H9 (cell line): ENCODE results near the gene SWT1. TPM values are rescaled to one million over a fixed set of nuclear protein-coding genes. Genes with fewer than 3 reads are reported as not detected.

Experiments
- DNase-seq: peaks from one replicate; pipeline ENCODE4 v3.0.0-alpha.2; 2017
- H2AFZ ChIP-seq: one replicate; pipeline ENCODE4 v1.6.1; 2013; ENCODE audit warnings: mild to moderate bottlenecking, low read length, control low read depth, moderate library complexity
- H2AK5ac ChIP-seq: 2 replicates; pipeline ENCODE4 v1.6.1; 2013; ENCODE audit warnings: low read length, control low read depth, mixed read lengths; ENCODE audit not compliant: insufficient read length
- H2BK120ac ChIP-seq: one replicate; pipeline ENCODE4 v1.6.1; 2013; ENCODE audit warnings: low read depth, mild to moderate bottlenecking, low read length, control low read depth, inconsistent platforms; ENCODE audit not compliant: poor library complexity, severe bottlenecking
- H2BK12ac ChIP-seq: 2 replicates; pipeline ENCODE4 v1.6.1; 2013; ENCODE audit warnings: low read length, control low read depth, mixed read lengths, low read depth; ENCODE audit not compliant: insufficient read length
- H2BK15ac ChIP-seq: 2 replicates; pipeline ENCODE4 v1.6.1; 2013; ENCODE audit warnings: low read depth, low read length, control low read depth
- H2BK20ac ChIP-seq: one replicate; pipeline ENCODE4 v1.6.1; 2013; ENCODE audit warnings: low read depth, mild to moderate bottlenecking, low read length, control low read depth, inconsistent platforms; ENCODE audit not compliant: poor library complexity, severe bottlenecking
- H2BK5ac ChIP-seq: 2 replicates; pipeline ENCODE4 v1.6.1; 2013; ENCODE audit warnings: low read length, control low read depth, mixed read lengths; ENCODE audit not compliant: insufficient read length
- H3K14ac ChIP-seq: 2 replicates; pipeline ENCODE4 v1.6.1; 2013; ENCODE audit warnings: low read length, control low read depth; ENCODE audit not compliant: insufficient read depth
- H3K18ac ChIP-seq: 2 replicates; pipeline ENCODE4 v1.6.1; 2013; ENCODE audit warnings: low read depth, mild to moderate bottlenecking, mixed read lengths, low read length, control low read depth; ENCODE audit not compliant: insufficient read length
- H3K23ac ChIP-seq: 2 replicates; pipeline ENCODE4 v1.6.1; 2013; ENCODE audit warnings: low read length, control low read depth, mixed read lengths, low read depth; ENCODE audit not compliant: insufficient read length
- H3K23me2 ChIP-seq: 2 replicates; pipeline ENCODE4 v1.6.1; 2013; ENCODE audit warnings: low read depth, mild to moderate bottlenecking, mixed read lengths, low read length, control low read depth; ENCODE audit not compliant: insufficient read length, poor library complexity, severe bottlenecking
- H3K27ac ChIP-seq: 2 replicates; pipeline ENCODE4 v1.5.1; 2013; ENCODE audit warnings: low read length, control low read depth, mixed read lengths, low read depth; ENCODE audit not compliant: insufficient read length
- H3K27me3 ChIP-seq: 2 replicates; pipeline ENCODE4 v1.6.1; 2013; ENCODE audit warnings: low read length, control low read depth, inconsistent platforms; ENCODE audit not compliant: insufficient read depth
- H3K4ac ChIP-seq: 2 replicates; pipeline ENCODE4 v1.6.1; 2013; ENCODE audit warnings: low read depth, mild to moderate bottlenecking, control low read depth, inconsistent platforms, low read length, moderate library complexity
- H3K4me1 ChIP-seq: 2 replicates; pipeline ENCODE4 v1.6.1; 2013; ENCODE audit warnings: low read length, control low read depth, inconsistent platforms; ENCODE audit not compliant: insufficient read depth
- H3K4me2 ChIP-seq: 2 replicates; pipeline ENCODE4 v1.6.1; 2013; ENCODE audit warnings: low read length, control low read depth, mixed read lengths; ENCODE audit not compliant: insufficient read length, insufficient read depth
- H3K56ac ChIP-seq: 2 replicates; pipeline ENCODE4 v1.6.1; 2013; ENCODE audit warnings: low read depth, mild to moderate bottlenecking, mixed read lengths, low read length, control low read depth; ENCODE audit not compliant: insufficient read length
- H3K79me1 ChIP-seq: 2 replicates; pipeline ENCODE4 v1.6.1; 2013; ENCODE audit warnings: low read depth, mild to moderate bottlenecking, moderate library complexity, low read length, control low read depth, inconsistent platforms; ENCODE audit not compliant: insufficient read depth, poor library complexity, severe bottlenecking
- H3K79me2 ChIP-seq: 2 replicates; pipeline ENCODE4 v1.6.1; 2013; ENCODE audit warnings: low read length, control low read depth, inconsistent platforms; ENCODE audit not compliant: insufficient read depth
- H3K9ac ChIP-seq: 2 replicates; pipeline ENCODE4 v1.6.1; 2013; ENCODE audit warnings: low read length, control low read depth, mixed read lengths; ENCODE audit not compliant: insufficient read length; ENCODE audit errors: extremely low read depth
- H3K9me3 ChIP-seq: one replicate; pipeline ENCODE4 v1.6.1; 2013; ENCODE audit warnings: low read depth, low read length, inconsistent platforms; ENCODE audit not compliant: control insufficient read depth
- H3T11ph ChIP-seq: one replicate; pipeline ENCODE4 v1.6.1; 2013; ENCODE audit warnings: mild to moderate bottlenecking, low read length, control low read depth, inconsistent platforms
- H4K20me1 ChIP-seq: one replicate; pipeline ENCODE4 v1.6.1; 2013; ENCODE audit not compliant: control insufficient read depth, insufficient read length, insufficient read depth
- H4K5ac ChIP-seq: 2 replicates; pipeline ENCODE4 v1.6.1; 2013; ENCODE audit warnings: low read depth, mild to moderate bottlenecking, mixed read lengths, low read length, control low read depth; ENCODE audit not compliant: insufficient read length
- H4K8ac ChIP-seq: replicated peaks from 2 replicates; pipeline ENCODE4 v1.6.1; 2013; ENCODE audit warnings: low read length, control low read depth, mixed read lengths, low read depth; ENCODE audit not compliant: insufficient read length
- H4K91ac ChIP-seq: 2 replicates; pipeline ENCODE4 v1.6.1; 2013; ENCODE audit warnings: low read depth, mild to moderate bottlenecking, moderate library complexity, mixed read lengths, low read length, control low read depth; ENCODE audit not compliant: insufficient read length
- H3K27ac Mint-ChIP-seq, 3 experiments: 2 replicates in 2 of 3; 3 replicates in 1 of 3; pipeline ENCODE4 v1.8.0; 2020 to 2021; ENCODE audit warnings: mixed read lengths in 3 of 3, mild to moderate bottlenecking in 1 of 3, moderate library complexity in 1 of 3
- H3K27me3 Mint-ChIP-seq: 2 replicates; pipeline ENCODE4 v1.8.0; 2021; ENCODE audit warnings: low read depth, mild to moderate bottlenecking, moderate library complexity, mixed read lengths
- H3K36me3 Mint-ChIP-seq, 3 experiments: 2 replicates in 2 of 3; 3 replicates in 1 of 3; pipeline ENCODE4 v1.8.0; 2020 to 2021; ENCODE audit warnings: low read depth in 3 of 3, mixed read lengths in 3 of 3; ENCODE audit not compliant: insufficient read depth in 1 of 3
- H3K4me1 Mint-ChIP-seq, 2 experiments: 2 replicates each; pipeline ENCODE4 v1.8.0; 2020; ENCODE audit warnings: mixed read lengths in 2 of 2
- H3K4me3 Mint-ChIP-seq, 2 experiments: 2 replicates in 1 of 2; 3 replicates in 1 of 2; pipeline ENCODE4 v1.8.0; 2020 to 2021; ENCODE audit warnings: mild to moderate bottlenecking in 2 of 2, mixed read lengths in 2 of 2, moderate library complexity in 1 of 2
- H3K9me3 Mint-ChIP-seq, 2 experiments: 2 replicates in 1 of 2; 3 replicates in 1 of 2; pipeline ENCODE4 v1.8.0; 2020; ENCODE audit warnings: mild to moderate bottlenecking in 2 of 2, mixed read lengths in 2 of 2, moderate library complexity in 1 of 2
- CTCF ChIP-seq: fragments of 200-600 bp; sonication (generic); conservative IDR thresholded peaks from 3 replicates; pipeline ENCODE4 v1.8.0; 2021; ENCODE audit warnings: antibody characterized with exemption, mild to moderate bottlenecking
- whole genome bisulfite sequencing: extraction: QIAGEN DNeasy Blood & Tissue Kit; methylation state at CpG from one replicate; pipeline ENCODE4 v1.1.7; 2013; ENCODE audit warnings: missing lambda C conversion rate, low lambda C conversion rate, mixed read lengths; ENCODE audit not compliant: insufficient read length; ENCODE audit errors: extremely low coverage; 5-methylcytosine and 5-hydroxymethylcytosine counted together
- total RNA-seq: library from RNA; stranded (reverse); gene quantifications from 2 replicates; pipeline ENCODE4 v1.2.1, GENCODE V29; 2021

SWT1 gene
- total RNA-seq, 1 experiment from 2014 or later = 5.2 TPM

DNA sequence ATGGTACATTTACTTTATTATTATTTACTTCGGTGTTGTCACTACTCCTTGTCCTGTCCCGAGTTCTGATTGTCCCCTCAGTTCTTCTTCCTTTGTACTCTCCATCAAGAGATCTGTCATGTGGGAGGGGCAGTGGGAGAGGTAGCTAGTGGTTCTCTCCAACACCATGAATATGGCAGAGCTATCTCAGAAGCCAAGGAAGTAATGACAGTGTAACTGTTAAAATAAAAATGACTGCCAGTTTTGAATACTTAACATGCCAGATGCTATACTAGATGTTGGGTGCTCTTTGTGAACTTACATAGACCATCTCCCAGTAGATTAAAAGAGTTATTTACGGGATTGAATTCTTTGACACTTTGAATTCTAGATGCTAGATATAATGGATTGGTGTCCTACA lies 131.5 kb downstream of the SWT1 start:
- Histone ChIP-seq H4K91ac (no peak overlapping the region), H2BK15ac (no peak overlapping the region), H4K5ac (no peak overlapping the region), H2AK5ac (no peak overlapping the region), H4K8ac (no peak overlapping the region), H3K18ac (no peak overlapping the region), H3K79me1 (no peaks in the 10 kb centered on the region), H3K14ac (no peak overlapping the region), H3K4me1 (no peaks in the 10 kb centered on the region), H4K20me1 (no peaks in the 10 kb centered on the region), H2BK20ac (no peak overlapping the region), H3K79me2 (no peaks in the 10 kb centered on the region), H3K27me3 (no peaks in the 10 kb centered on the region), H3K23me2 (no peaks in the 10 kb centered on the region), H3K4me2 (no peak overlapping the region), H2BK12ac (no peak overlapping the region), H3K9me3 (no peaks in the 10 kb centered on the region), H3K56ac (no peak overlapping the region), H3K23ac (no peak overlapping the region), H2BK120ac (no peak overlapping the region), H2BK5ac (no peak overlapping the region), H3T11ph (no peak overlapping the region), H3K4ac (no peak overlapping the region), H2AFZ (no peak overlapping the region), H3K9ac (no peak overlapping the region), H3K27ac (no peak overlapping the region)
- no CpG with 5 or more reads among the region's 3 CpGs for WGBS
- H3K4me1 Mint-ChIP-seq = no peaks in the 10 kb centered on the region
- peaks cover 0 to 5% (median 0%) of the 10 kb centered on the region in 3 experiments; a peak in 2 of 7 replicates for H3K36me3 Mint-ChIP-seq
- no peaks in the 10 kb centered on the region for H3K27me3 Mint-ChIP-seq
- H3K4me3 Mint-ChIP-seq = no peak overlapping the region
- DNase-seq = no peak
- no peak for TF ChIP-seq CTCF
- H3K9me3 Mint-ChIP-seq = no peaks in the 10 kb centered on the region; a peak in 2 of 5 replicates
- H3K27ac Mint-ChIP-seq = no peak overlapping the region
